Stimulated activated CD4-positive, alpha-beta T cell treated with anti-CD3 and anti-CD28 coated beads, Interleukin-1b, Interleukin-23, amount 100 ng/mL, for 48 hours (primary cell): ENCODE measurements around the gene HGFAC.

ENCODE experiments used
- DNase-seq: peaks from one replicate; pipeline ENCODE4 v3.0.0-alpha.2; 2020

Gene HGFAC

DNA sequence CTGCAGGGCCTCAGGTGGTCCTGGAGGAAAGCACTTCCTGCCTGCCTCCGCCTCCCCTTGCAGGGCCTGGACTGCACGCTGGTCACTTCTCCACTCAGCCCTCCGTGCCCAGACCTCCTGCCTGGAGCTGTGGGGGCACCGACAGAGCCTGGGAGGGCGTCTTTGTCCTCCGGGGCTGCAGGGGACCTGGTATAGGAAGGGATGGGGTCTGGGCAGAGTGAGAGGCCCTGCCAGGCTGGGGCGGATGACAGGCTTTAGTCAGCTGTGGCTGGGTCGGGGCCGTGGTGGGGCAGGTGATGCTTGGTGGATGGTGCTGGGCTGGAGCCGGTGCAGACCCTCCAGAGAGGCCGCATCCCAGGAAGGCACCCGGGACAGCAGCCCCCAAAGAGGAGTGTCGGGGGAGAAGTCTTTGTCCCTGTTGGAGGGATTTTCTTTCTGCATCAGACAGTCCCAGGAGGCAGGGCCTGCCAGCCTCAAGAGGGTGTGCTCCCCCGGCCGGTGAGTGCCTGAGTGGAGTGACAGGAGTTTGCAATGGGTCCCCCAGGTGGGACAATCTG lies 22.7 kb downstream of the HGFAC start:
- no peak for DNase-seq

DNA sequence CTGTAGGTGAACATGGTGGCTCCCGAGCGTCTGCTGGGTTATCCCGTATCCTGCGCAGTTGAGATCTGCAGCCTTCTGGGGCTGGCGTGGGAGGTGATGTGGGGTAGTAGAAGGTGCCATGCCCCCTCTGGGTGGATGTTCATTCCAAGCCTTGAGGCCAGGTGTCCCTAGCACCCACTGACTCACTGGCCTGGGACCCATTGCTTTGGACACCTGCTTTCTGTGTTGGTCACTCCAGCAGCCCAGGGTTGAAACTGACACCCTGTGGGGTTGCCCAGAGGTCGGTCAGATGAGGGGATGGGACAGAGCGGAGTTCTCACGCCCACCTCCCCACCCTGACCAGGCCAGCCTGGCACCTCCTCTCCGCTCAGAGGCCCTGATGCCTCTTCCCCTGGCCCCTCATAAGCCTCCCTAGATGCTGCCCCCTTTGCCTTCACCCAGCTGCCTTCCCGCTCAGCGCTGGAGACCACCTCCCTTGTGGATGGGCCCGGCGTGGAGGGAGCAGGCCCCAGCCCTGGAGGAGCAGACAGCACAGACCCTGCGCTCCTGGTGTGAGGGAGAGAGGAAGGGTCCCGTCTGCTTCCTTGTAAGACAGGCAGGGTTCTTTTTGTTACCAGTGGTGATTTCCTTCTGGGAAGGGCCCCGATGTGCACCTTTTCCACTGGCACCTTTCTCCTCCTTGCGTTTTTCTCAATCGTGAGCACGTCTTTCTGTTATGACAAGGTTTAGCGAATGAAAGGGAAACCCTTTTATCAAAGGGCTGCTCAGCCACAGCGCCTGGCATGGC lies 23.3 kb downstream of the HGFAC start:
- DNase-seq: no peak

DNA sequence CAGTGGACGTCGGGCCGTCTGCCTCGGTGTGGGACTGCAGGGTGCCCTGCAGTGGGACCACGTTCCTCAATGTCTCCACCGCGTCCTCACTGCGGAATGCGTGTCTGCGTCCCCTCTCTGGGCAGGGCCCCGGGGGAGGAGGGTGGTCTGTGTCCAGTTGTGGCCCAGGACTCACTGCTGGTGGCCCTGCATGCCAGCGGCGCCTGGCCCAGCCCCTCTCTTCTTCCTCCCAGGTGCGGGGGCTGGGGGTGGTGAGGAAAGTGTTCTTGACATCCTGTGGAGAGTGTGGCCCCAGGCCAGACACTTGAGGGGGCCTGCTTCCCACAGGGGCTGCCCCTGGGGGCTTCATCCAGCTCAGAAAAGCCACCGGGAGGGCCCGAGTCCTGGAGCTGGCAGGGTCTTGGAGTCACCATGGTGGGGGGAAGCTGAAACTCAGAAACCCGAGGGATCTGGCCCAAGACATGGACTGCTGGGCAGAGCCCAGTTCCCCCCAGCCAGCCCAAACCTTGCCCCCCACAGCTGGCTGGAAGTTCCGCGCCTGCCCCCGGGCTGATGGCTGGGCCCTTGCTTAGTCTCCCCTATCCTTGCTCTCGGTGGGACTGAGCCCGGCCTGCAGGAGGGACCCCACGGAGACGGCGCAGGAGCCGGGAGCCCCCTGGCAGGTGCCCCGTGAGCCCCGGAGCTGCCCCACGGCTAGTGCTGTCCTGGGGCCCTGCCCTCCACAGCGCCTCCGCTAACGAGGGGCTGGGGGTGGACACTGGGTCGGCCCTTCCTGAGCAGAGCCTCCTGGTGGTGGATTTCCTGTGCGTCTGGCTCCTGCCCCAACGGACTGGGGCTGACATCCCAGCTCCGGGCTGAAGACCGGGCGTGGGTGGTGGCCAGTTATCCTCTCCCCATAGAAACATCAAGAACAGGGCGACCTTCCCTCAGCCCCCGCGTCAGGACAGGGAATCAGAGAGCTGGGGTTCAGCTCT lies 24.2 kb downstream of the HGFAC start:
- no peak for DNase-seq

DNA sequence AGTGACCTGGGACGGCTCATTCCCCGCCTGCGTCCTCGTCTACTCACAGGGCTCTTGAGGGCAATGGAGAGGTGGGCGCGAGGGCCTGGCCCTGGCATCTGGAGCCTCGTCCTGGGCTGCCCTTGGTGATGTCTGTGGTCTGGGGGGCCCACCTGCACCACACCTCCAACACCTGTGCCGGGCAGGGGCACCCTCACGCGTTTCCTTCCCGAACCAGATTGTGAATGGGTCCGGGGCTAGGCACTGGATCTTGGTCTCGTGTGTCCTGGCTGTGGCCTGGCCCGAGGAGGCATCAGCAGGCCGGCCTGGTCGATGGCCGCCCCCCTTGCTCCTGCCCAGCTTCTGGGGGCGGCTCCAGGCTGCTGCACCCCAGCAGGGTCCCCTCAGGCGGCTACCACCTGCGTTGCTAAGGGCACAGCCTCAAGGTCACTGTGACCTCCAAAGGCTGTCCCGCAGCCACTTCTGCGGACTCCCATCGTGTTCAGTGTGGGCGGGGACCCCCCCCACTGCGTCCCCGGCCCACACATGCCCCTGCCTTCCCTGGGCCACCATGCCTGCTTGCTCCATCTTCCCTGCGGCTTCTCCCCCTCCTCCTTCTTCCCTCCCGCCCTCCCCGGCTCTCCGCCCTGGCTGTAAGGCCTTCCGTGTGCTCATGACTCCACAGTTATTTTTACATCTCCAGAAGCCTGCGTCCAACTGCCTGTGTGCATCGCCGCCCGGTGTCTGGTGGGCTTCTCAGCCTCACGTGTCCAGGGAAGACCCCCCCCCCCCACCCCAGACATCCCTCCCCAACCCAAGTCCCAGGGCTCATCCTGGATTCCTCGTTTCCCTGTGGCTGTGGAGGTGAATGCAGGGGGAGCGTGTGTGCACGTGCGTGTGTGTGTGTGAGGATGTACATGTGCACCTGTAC lies 25.2 kb downstream of the HGFAC start:
- no peak for DNase-seq

DNA sequence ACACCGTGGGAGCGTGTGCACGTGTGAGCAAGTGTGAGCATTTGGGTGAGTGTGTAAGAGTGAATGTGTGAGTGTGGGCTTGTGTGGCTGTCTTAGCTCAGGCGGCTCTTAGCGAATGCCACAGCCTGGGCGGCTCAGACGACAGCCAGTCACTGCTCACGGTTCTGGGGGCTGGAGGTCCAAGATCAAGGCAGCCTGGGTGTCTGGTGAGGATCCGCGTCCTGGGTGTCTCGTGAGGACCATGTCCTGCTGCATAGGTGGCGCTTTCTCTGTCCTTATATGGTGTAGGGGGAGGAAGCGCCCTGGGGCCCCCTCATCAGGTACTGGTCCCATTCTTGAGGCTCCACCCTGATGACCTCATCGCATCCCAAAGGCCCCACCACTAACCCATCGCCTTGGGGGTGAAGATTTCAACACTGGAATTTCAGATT lies 25.8 kb downstream of the HGFAC start:
- DNase-seq: no peak

DNA sequence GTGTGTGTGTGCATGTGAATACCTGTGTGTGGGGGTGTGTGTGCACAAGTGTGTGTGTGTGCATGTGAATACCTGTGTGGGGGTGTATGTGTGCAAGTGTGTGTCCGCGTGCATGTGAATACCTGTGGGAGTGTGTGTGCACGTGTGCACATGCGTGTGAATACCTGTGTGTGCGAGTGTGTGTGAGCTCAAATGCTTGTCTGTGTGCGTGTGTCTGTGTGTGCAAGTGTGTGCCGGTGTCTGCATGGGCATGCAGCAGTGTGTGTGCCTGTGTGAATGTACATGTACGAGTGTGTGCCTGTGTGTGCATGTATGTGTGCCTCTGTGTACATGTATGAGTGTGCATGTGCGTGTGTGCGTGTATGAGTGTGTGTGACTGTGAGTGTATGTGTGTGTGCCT lies 26.4 kb downstream of the HGFAC start:
- DNase-seq: no peak

DNA sequence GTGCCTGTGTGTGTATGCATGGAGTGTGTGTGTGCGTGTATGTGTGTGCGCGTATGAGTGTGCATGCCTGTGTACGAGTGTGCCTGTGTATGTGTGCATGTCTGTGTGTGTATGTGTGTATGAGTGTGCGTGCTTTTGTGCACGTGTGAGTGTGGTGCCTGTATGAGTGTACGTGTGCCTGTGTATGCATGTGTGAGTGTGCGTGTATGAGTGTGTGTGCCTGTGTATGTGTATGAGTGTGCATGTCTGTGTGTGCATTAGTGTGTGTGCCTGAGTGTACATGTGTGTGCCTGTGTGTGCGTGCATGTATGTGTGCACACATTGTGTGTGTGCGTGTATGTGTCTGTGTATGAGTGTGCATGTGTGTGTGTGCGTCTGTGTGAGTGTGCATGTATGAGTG lies 27.0 kb downstream of the HGFAC start:
- no peak for DNase-seq

DNA sequence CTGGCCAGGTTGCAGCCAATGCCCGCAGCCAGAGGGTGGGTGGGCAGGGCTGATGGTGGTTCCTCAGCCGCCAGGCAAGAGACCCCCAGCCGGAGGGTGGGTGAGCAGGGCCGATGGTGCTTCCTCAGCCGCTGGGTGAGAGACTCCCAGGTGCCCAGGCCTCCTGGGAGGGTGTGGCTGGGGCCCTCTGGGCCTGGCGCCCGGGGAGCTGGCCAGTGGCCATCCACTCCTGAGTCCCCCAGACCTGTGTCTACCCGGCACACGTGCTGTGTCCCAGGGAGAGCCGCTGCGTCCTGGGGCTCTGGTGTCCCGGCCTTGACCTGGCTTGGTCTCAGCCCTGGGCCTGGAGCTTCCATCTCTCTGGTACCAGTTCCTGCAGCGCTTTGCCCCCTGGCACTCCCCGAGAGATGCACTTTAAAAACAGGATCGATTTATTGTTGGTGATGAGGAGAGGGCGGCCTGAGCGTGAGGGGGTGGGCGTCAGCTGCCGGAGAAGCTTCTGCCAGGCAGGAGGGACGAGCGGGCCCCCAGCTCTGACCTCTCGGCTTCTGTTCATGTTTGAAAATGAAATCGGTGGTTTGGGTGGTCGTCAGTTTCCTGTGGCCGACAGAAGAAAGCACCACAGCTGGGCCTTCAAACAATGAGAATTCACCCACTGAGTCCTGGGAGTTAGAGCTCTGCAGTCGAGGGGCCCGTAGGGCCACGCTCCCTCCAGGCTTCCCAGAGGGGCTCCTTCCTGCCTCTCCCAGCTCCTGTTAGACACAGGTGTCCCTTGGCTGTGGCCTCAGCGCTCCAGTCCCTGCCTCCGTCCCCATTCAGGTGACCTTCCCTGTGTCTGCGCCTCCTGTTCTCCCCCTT lies 27.8 kb downstream of the HGFAC start:
- no peak for DNase-seq

DNA sequence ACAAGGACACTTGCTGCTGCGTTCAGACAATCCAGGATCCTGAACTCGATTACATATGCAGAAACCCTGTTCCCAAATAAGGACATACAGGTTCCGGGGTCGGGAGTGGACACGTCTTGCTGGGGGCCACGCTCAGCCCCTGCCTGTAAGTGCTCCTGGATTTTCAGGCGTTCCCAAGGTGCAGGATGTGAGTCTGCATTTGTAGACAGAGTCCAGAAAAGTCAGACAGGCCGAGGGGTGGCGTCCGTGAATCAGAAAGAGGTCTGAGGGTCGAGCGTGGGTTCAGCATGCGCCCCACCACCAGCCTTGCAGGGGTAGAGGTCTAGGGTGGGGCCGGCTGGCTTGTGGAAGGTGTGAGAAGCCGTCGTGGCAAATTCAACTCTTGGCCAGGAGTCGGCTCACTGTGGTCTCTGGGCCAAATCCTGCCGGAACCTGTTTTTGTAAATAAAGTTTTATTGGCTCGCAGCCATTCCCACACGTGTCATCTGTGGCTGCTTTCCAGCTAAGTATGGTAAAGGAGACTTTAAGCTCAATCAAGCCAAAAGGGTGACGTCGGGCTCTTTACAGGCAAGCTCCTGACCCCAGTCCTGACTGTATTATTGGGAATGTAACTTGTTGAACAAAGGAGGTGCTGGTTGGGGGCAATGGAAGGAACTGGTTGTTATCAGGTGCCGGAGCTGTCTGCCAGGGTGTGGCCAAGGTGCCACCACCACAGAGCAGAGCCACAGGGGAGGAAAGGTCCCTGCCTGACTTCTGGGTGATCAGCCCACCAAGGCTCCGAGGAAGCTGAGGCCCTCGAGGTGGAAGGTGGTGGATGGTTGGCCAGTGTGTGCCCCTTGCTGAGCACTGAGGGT lies 28.7 kb downstream of the HGFAC start:
- no peak for DNase-seq

DNA sequence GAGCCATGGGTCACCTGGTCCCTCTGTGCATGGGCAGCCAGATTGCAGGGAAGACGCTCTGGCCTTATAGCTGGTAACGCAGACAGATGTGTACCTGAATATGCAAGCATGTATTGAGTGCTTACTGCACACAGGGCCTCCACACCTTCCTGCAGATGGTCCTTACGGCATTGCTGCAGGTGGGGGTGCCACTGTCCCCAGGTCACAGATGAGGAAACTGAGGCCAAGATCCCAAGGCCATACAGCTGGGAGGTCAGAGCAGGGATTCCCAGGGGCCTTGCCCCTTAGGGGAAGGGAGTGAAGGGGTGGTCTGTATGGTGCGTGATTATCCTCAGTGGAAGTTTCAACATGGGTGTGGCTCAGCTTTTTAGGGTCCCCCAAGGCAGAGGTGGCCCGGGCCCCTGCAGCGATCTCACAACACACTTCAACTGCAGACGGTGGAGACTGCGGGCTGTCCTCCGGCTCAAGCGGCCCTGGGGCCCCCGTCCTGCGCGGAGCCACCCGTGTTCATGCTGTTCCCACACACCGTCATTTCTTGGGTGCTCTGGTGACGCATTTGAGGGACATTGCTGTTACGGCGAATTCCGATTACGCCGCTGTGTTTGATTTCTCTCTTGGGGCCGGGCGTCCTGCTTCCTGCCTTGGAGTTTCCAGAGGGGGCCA lies 29.5 kb downstream of the HGFAC start:
- no peak for DNase-seq

DNA sequence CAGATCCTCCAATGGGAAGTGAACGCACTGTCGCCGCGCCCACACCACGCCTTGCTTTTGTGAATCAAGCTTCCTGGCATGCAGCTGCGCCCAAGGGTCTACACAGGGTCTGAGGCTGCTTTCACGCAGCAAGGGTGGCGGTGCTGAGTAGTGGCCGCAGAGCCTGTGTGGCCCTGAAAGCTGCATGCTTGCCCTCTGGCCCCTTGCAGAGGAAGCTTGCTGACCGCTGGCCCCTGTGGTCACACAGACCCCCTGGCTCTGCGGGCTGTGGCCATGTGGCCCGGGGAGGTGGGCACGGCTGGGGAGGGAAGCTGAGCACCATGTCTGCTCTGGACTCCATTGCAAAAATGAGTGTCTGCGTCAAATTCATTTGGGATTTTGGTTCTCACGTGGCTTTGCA lies 30.1 kb downstream of the HGFAC start:
- DNase-seq: no peak

DNA sequence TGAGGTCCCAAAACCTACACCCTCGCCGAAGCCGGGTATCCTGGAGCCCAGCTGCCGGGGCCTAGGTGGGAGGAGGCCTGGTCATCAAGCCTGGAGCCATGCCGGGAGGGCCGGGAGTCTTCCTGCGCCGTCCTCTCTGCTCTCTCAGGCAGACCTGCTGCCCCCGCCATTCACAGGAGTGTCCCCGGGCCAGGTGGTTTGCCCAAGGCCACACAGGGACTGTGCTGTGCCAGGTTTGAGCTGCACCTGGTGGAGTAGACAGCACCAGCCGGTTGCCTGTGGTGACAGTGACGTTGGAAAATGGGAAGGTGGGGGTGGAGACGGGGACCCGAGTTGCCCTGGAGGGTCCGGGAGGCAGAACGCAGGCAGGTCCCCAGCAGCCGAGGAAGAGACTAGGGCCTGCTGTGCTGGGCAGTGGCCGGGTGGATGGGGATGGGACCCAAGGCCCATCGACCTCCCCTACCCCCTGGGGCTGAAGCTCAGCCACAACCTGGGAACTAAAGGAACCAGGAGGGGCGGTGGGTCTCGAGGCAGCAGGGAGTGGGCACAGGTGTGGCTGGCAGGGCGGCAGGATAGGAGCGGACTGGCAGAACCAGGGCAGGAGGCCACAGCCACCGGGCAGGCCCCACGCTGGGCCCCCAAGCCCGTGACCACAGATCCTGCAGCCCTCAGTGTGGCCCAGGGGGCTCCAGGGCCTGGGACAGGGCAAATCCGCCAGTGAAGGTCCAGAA lies 30.8 kb downstream of the HGFAC start:
- no peak for DNase-seq

DNA sequence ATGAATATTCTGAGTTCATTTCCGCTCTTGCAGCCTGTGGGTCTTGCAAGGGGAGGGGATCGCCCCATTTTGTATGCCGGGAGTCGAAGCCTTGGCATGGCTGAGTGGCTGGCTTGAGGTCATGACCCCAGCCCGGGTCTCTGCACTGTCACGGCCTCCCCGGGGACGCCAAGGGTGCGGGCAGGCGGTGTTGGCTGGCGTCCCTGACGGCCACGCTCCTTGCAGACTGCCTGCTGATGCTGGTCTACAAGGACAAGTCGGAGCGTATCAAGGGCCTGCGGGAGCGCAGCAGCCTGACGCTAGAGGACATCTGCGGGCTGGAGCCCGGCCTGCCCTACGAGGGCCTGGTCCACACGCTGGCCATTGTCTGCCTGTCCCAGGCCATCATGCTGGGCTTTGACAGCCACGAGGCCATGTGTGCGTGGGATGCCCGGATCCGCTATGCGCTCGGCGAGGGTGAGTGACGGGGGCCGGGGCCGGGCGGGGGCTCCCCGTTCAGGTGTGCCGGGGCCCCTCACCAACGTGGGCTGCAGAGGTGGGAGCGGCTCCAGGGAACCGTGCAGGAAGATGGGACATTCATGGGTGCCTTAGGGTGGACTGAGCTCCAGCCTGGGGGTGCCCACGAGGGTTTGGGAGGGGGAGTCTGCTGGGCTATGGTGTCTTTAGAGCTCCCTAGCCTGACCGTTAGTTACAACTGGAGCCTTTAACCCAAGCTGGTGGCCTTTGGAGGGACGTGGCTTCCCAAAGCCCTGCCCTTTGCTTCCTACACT lies 31.6 kb downstream of the HGFAC start:
- no peak for DNase-seq

DNA sequence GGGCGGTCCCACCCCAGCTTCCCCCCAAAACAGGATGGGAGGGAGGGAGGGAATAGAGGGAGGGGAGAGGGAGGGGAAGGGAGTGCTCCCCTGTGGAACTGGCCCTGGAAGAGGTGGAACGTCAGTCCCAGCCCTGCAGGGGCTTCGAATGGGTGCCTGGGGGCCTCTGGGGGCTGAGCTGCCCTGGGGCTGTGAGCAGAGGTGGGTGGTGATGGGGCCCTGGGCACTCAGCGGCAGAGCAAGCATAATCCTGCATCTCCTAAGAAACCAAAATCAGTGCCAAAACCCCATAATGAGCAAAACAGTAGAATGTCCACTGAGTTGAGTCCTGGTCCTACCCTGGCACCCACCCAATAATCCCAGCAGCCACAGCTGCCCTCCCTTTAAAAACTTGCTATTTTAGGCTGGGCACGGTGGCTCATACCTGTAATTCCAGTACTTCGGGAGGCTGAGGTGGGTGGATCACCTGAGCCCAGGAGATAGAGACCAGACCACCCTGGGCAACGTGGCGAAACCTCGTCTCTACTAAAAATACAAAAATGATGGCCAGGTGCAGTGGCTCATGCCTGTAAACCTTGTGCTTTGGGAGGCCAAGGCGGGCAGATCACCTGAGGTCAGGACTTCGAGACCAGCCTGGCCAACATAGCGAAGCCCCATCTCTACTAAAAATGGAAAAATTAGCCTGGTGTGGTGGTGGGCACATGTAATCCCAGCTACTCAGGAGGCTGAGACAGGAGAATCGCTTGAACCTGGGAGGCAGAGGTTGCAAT lies 32.4 kb downstream of the HGFAC start:
- DNase-seq: no peak

DNA sequence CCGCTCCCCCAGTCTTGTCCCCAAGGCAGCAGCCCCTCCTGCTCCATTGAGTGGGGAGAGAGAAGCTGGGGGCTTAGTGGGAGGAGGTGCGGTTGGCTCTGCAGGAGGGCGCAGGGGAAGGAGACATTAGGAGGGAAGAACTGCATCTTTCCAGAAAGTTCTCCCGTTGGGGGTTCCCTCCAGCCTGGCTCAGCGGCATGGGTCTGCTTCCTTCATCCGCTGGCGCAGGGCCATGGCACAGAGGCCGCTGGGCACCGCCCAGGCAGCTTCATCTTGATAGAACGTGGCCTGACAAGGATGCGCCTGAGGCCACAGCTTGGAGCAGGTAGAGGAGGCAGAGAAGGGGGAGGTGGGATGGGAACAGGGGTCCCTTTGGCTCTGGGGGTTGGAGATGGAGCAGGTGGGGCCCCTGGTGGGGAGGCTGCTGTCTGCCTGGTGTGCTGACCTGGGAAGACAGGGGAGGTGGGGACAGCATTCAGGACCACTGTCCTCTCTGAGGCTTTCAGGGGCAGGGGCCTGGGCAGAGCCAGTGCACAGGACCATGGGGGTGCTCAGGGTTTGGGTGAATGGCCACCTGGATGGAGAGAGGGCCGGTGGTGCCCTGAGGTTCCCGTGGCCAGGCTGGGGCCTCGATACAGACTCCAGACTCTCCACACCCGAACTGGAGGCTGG lies 33.4 kb downstream of the HGFAC start:
- no peak for DNase-seq

DNA sequence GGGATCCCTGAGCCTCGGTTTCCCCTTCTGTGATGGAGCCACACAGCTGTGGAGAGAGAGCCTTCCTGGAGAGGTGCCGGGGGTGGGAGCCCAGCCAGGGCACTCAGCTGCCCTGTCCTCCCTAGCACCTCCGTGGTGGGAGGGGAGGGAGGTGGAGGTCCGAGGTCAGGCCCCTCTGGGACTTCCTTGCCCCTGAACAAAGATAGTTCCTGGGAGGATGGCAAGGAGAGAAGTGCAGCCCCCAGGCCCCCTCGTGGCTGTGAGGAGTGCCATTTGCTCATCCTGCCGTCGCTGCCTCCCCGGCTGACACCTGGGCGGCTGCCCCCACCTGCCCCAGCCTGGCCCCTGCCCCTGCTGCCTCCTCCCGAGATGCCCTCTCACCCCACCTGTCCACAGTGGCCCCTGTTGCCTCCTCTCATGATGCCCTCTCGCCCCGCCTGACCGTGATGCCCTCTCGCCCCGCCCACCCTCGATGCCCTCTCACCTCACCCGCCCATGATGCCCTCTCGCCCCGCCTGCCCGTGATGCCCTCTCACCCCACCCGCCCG lies 34.0 kb downstream of the HGFAC start:
- DNase-seq: no peak

DNA sequence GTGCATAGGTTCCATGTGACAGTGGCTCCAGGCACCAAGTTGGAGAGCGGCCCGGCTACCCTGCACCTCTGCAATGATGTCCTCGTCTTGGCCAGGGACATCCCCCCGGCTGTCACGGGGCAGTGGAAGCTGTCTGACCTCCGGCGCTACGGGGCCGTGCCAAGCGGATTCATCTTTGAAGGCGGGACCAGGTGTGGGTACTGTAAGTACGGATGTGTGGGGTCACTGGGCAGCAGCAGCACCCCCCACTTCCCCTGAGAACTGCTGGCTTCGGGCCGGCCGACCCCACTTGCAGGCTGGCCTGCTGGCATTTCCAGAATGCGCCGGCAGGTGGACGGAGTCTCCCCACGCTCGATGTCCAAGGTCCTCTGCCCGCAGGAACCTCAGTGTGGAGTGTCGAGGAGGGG lies 34.6 kb downstream of the HGFAC start:
- no peak for DNase-seq
